Astrocyte (in vitro differentiated cells and primary cell): ENCODE measurements around the gene C6orf89. TPM values are rescaled to one million over a fixed set of nuclear protein-coding genes. Genes with fewer than 3 reads are reported as not detected.
"Not testable (repeated sequence)": the region's sequence is repeated elsewhere in the genome, so short reads cannot be mapped to it uniquely, and the experiment has no call there.

Experiments
- DNase-seq: peaks from one replicate; pipeline ENCODE4 v3.0.0-alpha.2; 2010; ENCODE audit warnings: low read depth
- FAIRE-seq: peaks from 2 replicates; lab custom pipeline; 2011; peaks lifted over from hg19 to GRCh38; lab: Jason Lieb, UNC
- H2AFZ ChIP-seq: 2 replicates; pipeline ENCODE4 v1.6.0; 2012; ENCODE audit warnings: low read depth, low read length, inconsistent platforms
- H3K27ac ChIP-seq: 2 replicates; pipeline ENCODE4 v1.5.1; 2011; ENCODE audit warnings: low read depth, low read length, inconsistent platforms
- H3K27me3 ChIP-seq: 2 replicates; pipeline ENCODE4 v1.6.0; 2011; ENCODE audit warnings: low read length, inconsistent platforms; ENCODE audit not compliant: insufficient read depth
- H3K36me3 ChIP-seq: 2 replicates; pipeline ENCODE4 v1.5.1; 2011; ENCODE audit warnings: low read length, inconsistent platforms; ENCODE audit not compliant: insufficient read depth
- H3K4me1 ChIP-seq: 2 replicates; pipeline ENCODE4 v1.5.1; 2011; ENCODE audit warnings: low read length, inconsistent platforms; ENCODE audit not compliant: insufficient read depth
- H3K4me2 ChIP-seq: 2 replicates; pipeline ENCODE4 v1.6.0; 2012; ENCODE audit warnings: low read length, inconsistent platforms
- H3K4me3 ChIP-seq: 2 replicates; pipeline ENCODE4 v1.5.1; 2011; ENCODE audit warnings: low read depth, mild to moderate bottlenecking, low read length, inconsistent platforms; ENCODE audit not compliant: insufficient read depth
- H3K79me2 ChIP-seq: 2 replicates; pipeline ENCODE4 v1.6.0; 2012; ENCODE audit warnings: mild to moderate bottlenecking, low read length, inconsistent platforms; ENCODE audit not compliant: insufficient read depth
- H3K9ac ChIP-seq: 2 replicates; pipeline ENCODE4 v1.6.0; 2012; ENCODE audit warnings: mild to moderate bottlenecking, low read length, inconsistent platforms
- H3K9me3 ChIP-seq: 2 replicates; pipeline ENCODE4 v1.5.1; 2012; ENCODE audit warnings: low read depth, mild to moderate bottlenecking, low read length, inconsistent platforms; ENCODE audit not compliant: insufficient read depth
- H4K20me1 ChIP-seq: 2 replicates; pipeline ENCODE4 v1.6.0; 2012; ENCODE audit warnings: low read length, inconsistent platforms; ENCODE audit not compliant: insufficient read depth
- H3K27ac Mint-ChIP-seq: one replicate; pipeline ENCODE4 v1.8.0; 2021; ENCODE audit warnings: mild to moderate bottlenecking, mixed read lengths; ENCODE audit not compliant: unreplicated experiment
- H3K27me3 Mint-ChIP-seq: one replicate; pipeline ENCODE4 v1.8.0; 2021; ENCODE audit warnings: low read depth, mixed read lengths; ENCODE audit not compliant: unreplicated experiment
- H3K36me3 Mint-ChIP-seq: one replicate; pipeline ENCODE4 v1.8.0; 2021; ENCODE audit warnings: low read depth, mixed read lengths; ENCODE audit not compliant: unreplicated experiment
- H3K4me1 Mint-ChIP-seq: one replicate; pipeline ENCODE4 v1.8.0; 2021; ENCODE audit warnings: low read depth, mixed read lengths; ENCODE audit not compliant: unreplicated experiment
- H3K4me3 Mint-ChIP-seq: one replicate; pipeline ENCODE4 v1.8.0; 2021; ENCODE audit warnings: mild to moderate bottlenecking, moderate library complexity, mixed read lengths; ENCODE audit not compliant: unreplicated experiment
- H3K9me3 Mint-ChIP-seq: one replicate; pipeline ENCODE4 v1.8.0; 2021; ENCODE audit warnings: mild to moderate bottlenecking, mixed read lengths; ENCODE audit not compliant: unreplicated experiment
- EZH2 ChIP-seq: IDR thresholded peaks from 2 replicates; pipeline ENCODE4 v1.6.1; 2012; ENCODE audit warnings: mild to moderate bottlenecking, low read length, inconsistent platforms; ENCODE audit not compliant: insufficient read depth
- total RNA-seq: library from RNA; stranded (reverse); gene quantifications from 2 replicates; pipeline ENCODE4 v1.2.1, GENCODE V29; 2021
- TF ChIP-seq, protein P1 (sequence below): IDR thresholded peaks from 2 replicates; pipeline ENCODE4 v1.5.1; 2011; ENCODE audit warnings: low read depth, mild to moderate bottlenecking, inconsistent platforms, low read length, moderate library complexity; ENCODE audit not compliant: insufficient read depth

C6orf89 gene
- total RNA-seq, 1 donor from 2014 or later, result 37.8 TPM

DNA sequence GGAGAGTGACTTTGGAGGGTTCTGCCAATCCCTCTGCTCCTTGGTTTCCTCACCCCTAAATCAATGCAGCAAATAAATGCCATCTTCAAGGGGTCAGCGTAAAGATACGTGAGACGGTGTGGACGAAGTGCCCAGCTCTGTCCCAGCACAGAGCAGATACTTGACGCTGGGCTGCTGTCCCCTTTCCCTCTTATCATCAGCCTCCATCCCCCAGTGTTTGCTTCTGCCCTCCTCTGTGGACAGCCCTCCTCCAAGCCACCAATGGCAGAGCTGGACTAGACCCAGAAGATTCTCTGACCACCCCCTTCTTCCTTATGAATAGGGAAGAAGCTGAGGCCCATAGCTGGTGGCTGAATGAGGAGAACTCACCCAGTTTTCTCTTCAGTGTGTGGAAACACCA, 51.1 kb downstream of the C6orf89 start:
- Mint-ChIP-seq H3K9me3 (no peaks in the 10 kb centered on the region), H3K27me3 (peaks cover 2% of the 10 kb centered on the region), H3K27ac (no peak overlapping the region), H3K36me3 (peaks cover 2% of the 10 kb centered on the region), H3K4me1 (peaks cover 6% of the 10 kb centered on the region), H3K4me3 (no peak overlapping the region)
- TF ChIP-seq, protein P1, sequence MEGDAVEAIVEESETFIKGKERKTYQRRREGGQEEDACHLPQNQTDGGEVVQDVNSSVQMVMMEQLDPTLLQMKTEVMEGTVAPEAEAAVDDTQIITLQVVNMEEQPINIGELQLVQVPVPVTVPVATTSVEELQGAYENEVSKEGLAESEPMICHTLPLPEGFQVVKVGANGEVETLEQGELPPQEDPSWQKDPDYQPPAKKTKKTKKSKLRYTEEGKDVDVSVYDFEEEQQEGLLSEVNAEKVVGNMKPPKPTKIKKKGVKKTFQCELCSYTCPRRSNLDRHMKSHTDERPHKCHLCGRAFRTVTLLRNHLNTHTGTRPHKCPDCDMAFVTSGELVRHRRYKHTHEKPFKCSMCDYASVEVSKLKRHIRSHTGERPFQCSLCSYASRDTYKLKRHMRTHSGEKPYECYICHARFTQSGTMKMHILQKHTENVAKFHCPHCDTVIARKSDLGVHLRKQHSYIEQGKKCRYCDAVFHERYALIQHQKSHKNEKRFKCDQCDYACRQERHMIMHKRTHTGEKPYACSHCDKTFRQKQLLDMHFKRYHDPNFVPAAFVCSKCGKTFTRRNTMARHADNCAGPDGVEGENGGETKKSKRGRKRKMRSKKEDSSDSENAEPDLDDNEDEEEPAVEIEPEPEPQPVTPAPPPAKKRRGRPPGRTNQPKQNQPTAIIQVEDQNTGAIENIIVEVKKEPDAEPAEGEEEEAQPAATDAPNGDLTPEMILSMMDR, result no peak
- H3K79me2 ChIP-seq, result no peaks in the 10 kb centered on the region
- no peak overlapping the region for H2AFZ ChIP-seq
- H3K9me3 ChIP-seq, result no peaks in the 10 kb centered on the region
- H3K4me2 ChIP-seq, result no peak overlapping the region
- no peak for FAIRE-seq
- peaks cover 2% of the 10 kb centered on the region for H3K27me3 ChIP-seq
- no peak overlapping the region for H3K9ac ChIP-seq
- H4K20me1 ChIP-seq, result no peaks in the 10 kb centered on the region
- no peak overlapping the region for H3K4me3 ChIP-seq
- no peak for DNase-seq
- peaks cover 10% of the 10 kb centered on the region for H3K4me1 ChIP-seq
- no peaks in the 10 kb centered on the region for H3K36me3 ChIP-seq
- no peak overlapping the region for H3K27ac ChIP-seq

DNA sequence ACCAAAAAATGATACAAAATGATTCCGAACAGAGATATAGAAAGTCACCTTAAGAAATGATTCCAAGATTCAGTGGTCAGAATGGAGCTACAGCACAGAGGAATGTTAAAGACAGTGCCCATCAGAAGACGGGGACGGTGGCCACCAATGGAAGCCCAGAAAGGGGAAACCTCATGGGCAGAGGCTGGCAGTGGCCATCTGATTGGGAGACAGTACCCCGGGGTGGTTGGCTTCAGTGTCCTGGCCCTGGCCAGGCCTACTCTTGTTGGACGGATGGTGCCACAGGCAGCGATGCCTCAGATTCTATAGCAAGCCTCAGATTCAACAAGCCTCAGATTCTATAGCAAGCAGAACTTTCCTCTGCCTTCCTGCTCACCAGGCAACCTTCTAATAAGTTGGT, 52.1 kb downstream of the C6orf89 start:
- H3K27ac Mint-ChIP-seq, result peak overlapping the region; percentile 14
- H3K4me3 ChIP-seq, result no peak overlapping the region
- H3K79me2 ChIP-seq, result no peaks in the 10 kb centered on the region
- peaks cover 2% of the 10 kb centered on the region for H3K27me3 ChIP-seq
- H3K9me3 ChIP-seq, result no peaks in the 10 kb centered on the region
- no peak overlapping the region for H3K4me2 ChIP-seq
- peaks cover 5% of the 10 kb centered on the region for H3K4me1 Mint-ChIP-seq
- TF ChIP-seq, protein P1, result no peak
- TF ChIP-seq EZH2, result no peak
- peaks cover 2% of the 10 kb centered on the region for H3K27me3 Mint-ChIP-seq
- no peaks in the 10 kb centered on the region for H4K20me1 ChIP-seq
- peak overlapping the region; percentile 15 for H3K27ac ChIP-seq
- H3K9ac ChIP-seq, result no peak overlapping the region
- DNase-seq, result no peak
- peaks cover 4% of the 10 kb centered on the region for H3K36me3 Mint-ChIP-seq
- H3K4me1 ChIP-seq, result peaks cover 10% of the 10 kb centered on the region
- no peak for FAIRE-seq
- H3K9me3 Mint-ChIP-seq, result no peaks in the 10 kb centered on the region
- H2AFZ ChIP-seq, result no peak overlapping the region
- no peaks in the 10 kb centered on the region for H3K36me3 ChIP-seq
- no peak overlapping the region for H3K4me3 Mint-ChIP-seq

DNA sequence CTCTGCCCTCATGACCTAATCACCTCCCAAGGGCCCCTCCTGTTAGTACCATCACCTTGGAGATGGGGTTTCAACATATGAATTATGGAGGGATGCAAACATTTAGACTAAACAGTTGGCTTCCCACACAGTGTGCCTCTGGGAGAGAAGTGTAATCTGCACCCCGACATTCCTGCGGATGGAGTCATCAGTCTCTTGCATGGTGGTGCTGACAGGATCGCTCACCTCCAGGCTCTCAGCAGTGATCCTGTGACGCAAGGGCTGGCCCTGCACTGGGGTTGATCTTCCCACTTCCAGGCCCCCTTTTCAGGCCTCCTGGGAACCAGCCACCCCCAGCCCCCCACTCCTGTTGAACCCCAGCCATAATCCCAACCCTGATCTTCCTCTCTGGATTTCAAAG, 52.8 kb downstream of the C6orf89 start:
- Mint-ChIP-seq H3K9me3 (no peaks in the 10 kb centered on the region), H3K27me3 (peaks cover 4% of the 10 kb centered on the region), H3K27ac (no peak overlapping the region), H3K36me3 (peaks cover 4% of the 10 kb centered on the region), H3K4me3 (no peak overlapping the region), H3K4me1 (peaks cover 1% of the 10 kb centered on the region)
- no peak overlapping the region for H3K9ac ChIP-seq
- DNase-seq (peak; percentile 78), FAIRE-seq (no peak)
- no peaks in the 10 kb centered on the region for H4K20me1 ChIP-seq
- TF ChIP-seq, protein P1, result no peak
- no peak for TF ChIP-seq EZH2
- no peaks in the 10 kb centered on the region for H3K36me3 ChIP-seq
- peaks cover 2% of the 10 kb centered on the region for H3K27me3 ChIP-seq
- H3K4me2 ChIP-seq, result peak overlapping the region; percentile 13
- no peaks in the 10 kb centered on the region for H3K9me3 ChIP-seq
- H3K27ac ChIP-seq, result peak overlapping the region; percentile 15
- no peaks in the 10 kb centered on the region for H3K79me2 ChIP-seq
- H3K4me1 ChIP-seq, result peaks cover 9% of the 10 kb centered on the region
- H2AFZ ChIP-seq, result no peak overlapping the region
- no peak overlapping the region for H3K4me3 ChIP-seq

DNA sequence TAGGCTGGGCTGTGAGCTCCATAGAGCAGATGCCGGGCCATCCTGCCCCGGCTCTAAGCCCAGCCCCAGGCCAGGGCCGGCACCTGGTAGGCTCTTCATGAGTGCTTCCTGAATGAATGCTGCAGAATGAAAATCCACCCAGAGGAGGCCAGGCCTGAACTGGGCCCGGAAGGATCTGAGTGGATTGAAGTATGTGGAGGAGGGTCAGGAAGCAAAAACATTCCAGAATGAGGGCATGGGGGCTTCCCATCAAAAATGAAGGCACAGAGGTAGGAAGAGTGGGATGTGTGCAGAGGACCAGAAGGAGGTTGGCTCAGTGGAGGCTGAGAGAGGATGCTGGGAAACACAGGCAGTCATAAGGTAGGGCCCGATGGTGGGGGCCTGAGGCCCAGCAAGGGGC, 53.3 kb downstream of the C6orf89 start:
- not testable (repeated sequence) for H3K36me3 ChIP-seq, H3K9me3 Mint-ChIP-seq, H3K4me1 Mint-ChIP-seq, H3K27me3 ChIP-seq, H3K4me3 Mint-ChIP-seq, H3K36me3 Mint-ChIP-seq, H3K4me1 ChIP-seq, H2AFZ ChIP-seq, DNase-seq, H4K20me1 ChIP-seq, H3K4me3 ChIP-seq, H3K9ac ChIP-seq, H3K4me2 ChIP-seq, FAIRE-seq, H3K79me2 ChIP-seq, H3K9me3 ChIP-seq, H3K27ac ChIP-seq, H3K27me3 Mint-ChIP-seq
- H3K27ac Mint-ChIP-seq, result peak overlapping the region; percentile 86
